ENCODE results near the gene NUDT15.
"Not testable (repeated sequence)": the region's sequence is repeated elsewhere in the genome, so short reads cannot be mapped to it uniquely, and the experiment has no call there.

NUDT15 gene

DNA sequence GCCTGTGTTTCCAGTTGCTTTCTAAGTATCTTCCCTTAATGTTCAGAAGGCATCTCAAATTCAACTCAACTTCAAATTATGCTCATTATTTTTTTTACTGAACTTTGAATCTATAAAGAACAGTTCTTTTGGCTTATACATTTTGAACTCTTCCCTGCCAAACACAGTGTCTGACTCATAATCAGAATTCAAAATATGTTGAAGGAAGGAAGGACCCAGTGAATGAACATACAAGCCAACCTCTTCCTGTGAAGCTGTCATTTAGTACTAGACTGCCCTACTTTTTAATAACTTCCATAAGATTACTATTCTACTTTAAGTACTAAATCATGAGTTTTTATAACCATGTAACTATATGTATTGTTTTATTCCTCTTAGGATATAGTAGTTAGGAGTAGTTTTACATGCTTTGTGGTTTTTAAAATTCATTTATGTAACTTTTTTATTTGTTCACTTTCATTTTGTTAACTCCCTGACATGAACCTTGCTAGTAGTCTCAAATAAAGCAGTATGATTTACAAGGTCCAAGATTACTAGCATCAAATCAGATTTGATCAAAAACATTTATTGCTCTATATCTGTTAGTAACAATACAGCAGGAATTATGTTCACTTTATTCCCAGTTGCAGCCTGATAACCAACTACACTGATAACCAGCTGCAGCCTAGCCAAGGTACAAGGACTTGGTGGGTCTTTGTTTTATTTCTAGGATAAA, 6.4 kb downstream of the NUDT15 start:
- DNase-seq (ENCODE audit: low read depth in 3 of 3), result no peak

DNA sequence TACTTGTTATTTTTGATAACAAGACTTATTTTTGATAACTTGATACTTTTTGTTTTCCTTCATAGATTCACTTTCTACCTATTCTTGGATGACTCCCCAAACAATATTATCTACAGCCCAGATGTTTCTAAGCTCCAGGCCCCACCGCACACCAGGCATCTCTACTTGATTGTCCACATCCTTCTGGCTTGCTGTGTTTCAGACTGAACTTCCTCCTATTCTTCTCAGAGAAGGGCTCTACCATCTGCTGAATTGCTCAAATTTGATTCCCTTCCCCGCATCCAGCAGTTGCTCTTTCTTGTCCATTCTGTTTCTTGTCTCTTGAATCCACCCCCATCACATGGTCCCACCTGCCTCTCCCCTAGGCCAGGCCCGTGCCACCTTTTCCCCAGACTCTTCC, 13.0 kb downstream of the NUDT15 start:
- no peak for DNase-seq (ENCODE audit: low read depth in 3 of 3)

DNA sequence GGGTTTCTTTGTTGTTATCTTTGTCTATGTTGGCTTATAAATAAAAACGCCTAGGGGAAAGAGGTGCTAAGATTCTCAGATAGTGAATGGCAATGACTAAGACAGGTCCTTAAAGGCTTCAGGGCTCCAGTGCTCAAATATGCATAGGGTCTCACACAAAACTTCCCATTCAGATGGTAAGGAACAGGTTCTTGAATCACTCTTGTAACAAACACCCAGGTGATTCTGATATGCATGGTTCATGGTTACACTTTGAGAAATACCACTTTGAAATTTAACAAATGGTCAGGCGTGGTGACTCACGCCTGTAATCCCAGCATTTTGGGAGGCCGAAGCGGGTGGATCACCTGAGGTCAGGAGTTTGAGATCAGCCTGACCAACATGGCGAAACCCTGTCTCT, 17.1 kb downstream of the NUDT15 start:
- DNase-seq (ENCODE audit: low read depth in 3 of 3), result no peak

DNA sequence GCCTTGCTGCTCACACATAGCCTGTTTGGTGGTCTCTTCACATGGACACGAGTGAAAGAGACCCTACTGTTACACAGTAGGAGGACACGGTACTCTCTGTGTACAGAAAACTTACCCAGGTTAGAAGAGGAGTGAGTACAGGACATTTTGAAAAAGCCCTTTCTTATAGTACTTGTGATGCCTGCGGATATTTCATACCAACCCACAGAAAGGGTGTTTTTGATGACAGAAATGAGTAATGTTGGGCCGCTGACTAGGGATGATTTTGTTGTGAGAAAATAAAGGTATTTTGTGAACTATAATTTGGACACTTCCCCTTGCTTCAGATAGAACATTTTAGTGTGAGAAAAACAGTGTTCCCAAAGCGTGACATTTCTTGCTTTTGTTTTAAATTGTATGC, 18.2 kb downstream of the NUDT15 start:
- no peak for DNase-seq (ENCODE audit: low read depth in 3 of 3)

DNA sequence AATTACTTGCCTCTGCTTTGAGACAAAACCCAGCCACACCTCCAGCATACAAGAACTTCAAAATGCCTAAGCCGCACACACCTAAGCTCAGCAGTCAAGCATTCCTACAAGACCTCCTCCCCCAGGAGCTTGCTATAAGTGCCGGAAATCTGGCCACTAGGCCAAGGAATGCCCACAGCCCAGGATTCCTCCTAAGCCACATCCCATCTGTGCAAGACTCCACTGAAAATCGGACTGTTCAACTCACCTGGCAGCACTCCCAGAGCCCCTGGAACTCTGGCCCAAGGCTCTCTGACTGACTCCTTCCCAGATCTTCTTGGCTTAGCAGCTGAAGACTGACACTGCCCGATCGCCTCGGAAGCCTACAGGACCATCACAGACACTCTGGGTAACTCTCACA, 21.0 kb downstream of the NUDT15 start:
- not testable (repeated sequence) for DNase-seq (ENCODE audit: low read depth in 3 of 3)

DNA sequence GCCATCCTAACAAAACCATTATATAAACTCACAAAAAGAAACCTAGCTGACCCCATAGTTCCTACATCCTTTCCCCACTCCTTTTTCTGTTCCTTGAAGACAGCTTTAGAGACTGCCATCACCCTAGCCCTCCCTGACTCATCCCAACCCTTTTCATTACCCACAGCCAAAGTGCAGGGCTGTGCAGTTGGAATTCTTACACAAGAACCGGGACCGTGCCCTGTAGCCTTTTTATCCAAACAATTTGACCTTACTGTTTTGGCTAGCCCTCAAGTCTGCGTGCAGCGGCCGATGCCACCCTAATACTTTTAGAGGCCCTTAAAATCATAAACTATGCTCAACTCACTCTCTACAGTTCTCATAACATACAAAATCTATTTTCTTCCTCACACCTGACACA, 22.4 kb downstream of the NUDT15 start:
- not testable (repeated sequence) for DNase-seq (ENCODE audit: low read depth in 3 of 3)

DNA sequence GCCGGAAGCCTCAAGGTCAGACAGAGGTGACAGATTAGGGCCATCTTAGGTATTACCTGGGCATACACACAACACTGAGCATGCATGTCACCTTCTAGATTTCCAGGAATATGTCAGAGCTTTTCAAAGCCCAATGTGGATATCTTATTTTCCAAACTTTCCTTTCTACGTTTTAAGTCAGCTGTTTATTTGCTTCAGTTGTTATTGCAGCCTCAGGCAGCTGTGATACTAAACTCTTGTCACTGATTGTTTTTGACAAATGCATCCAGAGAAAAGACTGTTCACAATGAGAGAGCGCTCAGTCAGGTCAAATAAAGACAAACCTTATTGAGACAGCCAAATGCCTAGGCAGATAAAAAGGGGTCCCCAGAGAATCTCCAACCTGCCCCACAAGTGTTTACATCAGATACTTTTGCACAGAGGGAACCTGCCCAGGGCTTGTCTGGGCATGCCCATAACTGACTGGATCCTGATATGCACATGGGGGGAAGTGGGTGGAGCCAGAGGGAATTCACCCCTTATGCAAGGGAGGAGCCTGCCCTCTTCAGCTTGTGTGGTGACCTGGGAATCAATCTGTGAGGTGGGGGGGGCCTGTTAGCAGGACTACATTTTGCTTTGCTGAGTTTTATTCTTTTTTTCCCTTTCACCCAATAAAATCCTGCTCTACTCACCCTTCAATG, 28.9 kb downstream of the NUDT15 start:
- DNase-seq (ENCODE audit: low read depth in 3 of 3), result no peak

DNA sequence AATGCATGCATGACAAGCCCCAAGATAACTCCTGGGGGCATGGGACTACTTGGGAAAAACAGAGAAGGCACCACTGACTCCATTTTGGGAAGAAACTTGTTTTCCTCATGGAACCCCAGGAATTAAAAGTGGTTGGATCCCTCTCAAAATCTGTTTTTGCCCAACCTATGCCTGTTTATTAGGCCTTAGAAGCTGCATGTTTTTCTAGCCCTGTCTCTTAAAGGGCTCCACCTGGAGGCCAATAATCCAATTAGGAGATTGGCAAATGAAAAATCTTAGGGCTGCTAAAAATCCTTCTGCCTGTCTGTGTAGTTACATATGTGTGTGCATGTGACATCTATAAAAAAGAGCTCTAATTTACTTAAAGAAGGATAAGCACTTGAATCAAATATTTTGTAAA, 30.5 kb downstream of the NUDT15 start:
- no peak for DNase-seq (ENCODE audit: low read depth in 3 of 3)

DNA sequence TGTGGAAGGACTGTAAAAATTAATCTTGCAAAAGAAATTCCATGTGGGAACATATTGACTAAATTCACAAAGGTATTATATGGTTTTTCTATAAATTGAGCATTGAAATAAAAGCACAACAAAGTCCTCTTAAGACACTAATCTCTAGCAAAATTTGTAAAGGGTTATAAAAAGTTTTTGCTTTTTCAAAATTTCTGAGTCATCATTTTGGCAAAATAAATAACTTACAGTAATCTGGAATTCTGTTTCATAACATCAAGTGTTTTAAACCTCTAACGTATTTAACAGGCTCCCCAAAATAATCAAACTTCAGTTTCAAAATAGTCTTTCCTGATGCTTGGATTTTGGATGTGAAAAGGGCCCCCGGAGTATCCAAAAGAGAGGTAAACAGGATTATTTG, 31.4 kb downstream of the NUDT15 start:
- no peak for DNase-seq (ENCODE audit: low read depth in 3 of 3)

DNA sequence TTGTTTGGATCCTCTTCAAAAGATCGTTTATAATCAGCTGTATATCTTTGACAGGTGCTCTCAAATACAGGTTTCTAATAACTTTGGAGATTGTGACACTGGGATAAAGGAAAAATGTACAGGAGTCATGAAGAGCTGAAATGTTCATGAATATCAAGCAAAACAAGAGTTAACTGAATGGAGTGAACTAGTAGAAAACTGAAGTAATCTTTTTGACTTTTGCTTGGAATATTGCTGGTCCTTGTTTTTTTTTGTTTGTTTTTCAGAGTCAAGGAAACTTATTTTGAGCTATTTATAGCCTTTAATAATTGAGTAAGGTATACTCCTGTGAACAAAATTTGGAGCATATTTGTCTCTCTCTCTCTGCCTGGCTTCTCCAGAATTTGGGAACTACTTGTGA, 32.0 kb downstream of the NUDT15 start:
- no peak for DNase-seq (ENCODE audit: low read depth in 3 of 3)

DNA sequence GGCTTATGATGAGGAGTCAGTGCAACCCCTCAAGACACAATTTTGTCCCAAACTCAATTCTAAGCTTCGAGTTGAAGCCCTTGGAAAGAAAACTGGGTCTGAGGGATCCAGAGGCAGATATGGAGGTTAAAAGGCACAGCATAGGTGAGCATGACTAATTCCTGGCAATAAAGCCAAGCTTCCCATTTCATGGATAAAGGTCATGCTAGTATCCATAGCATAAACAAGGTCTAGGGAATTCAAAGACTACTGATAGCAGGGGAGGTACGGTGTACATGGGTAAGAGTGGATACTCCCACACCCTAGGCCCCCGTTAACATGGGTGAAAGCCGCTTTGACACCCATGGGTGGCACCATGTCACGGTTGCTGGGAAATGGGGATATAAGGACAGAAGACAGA, 33.4 kb downstream of the NUDT15 start:
- no peak for DNase-seq (ENCODE audit: low read depth in 3 of 3)

DNA sequence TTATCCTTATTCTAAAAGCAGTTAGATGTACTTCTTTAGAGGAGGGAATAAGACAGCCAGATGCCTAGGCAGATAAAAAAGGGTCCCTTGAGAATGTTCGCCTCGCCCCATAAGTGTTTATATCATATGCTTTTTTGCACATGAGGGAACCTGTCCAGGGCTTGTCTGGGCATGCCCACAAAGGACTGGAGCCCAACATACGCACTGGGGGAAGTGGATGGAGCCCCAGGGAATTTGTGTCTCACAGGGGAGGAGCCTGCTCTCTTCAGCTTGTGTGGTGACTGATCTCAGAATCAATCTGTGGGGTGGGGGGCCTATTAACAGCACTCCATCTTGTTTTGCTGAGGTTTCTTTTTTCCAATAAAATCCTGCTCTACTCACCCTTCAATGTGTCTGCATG, 34.8 kb downstream of the NUDT15 start:
- no peak for DNase-seq (ENCODE audit: low read depth in 3 of 3)

DNA sequence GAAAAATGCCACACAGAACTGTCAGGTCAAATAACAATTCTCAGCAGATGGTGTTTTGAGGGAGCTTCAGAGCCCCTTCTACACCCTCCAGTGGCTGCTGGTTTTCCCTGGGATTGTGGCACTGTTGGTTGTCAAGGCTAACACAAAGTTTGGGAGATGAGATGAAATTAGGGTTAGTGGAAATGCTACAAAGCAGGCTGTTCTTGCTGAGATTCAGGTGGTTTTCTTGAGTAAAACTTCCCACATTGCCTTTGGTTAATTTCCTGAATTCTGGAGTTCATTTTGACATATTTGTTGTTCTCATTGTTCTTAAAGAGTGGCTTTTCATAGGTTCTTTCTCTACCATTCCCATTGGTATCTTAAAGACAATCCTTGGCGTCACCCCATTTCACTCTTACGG, 35.3 kb downstream of the NUDT15 start:
- no peak for DNase-seq (ENCODE audit: low read depth in 3 of 3)

DNA sequence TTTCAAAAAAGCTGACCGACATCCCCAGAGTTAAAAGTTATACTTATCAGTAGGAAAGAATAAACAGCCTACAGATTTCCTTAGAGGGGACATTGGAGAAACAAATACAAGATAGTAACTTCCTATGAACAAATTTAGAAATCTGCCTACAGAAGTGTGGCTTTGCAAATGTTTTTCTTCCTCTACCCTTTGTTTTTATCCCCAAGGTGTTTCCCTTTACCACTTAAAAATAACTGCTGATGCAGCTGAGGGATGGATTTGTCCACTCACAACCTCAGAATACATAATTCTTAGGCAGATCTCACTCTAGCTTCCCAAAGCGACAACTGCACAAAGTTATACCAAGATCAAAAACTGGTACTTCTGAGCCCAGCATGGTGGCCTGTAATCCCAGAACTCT, 36.5 kb downstream of the NUDT15 start:
- DNase-seq (ENCODE audit: low read depth in 3 of 3), result no peak

DNA sequence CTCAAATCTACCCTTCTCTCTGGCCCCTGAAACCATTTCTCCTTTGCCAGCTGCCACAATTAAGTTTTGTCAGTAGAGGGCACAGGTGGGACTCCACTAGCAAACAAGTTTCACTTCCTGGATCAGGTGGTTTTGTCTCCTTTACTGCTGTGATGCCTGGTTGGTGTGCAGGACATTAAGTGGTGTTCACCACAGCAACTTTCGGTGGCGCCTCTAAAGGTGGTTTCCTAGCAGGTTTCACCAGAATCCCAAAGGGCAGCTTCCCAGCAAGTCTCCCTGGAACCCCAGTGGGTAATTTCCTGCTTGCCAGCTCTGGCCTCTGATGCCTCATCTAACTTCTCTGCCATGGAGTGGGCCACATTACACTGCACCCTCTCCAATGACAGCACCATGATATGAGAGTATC, 40.7 kb downstream of the NUDT15 start:
- no peak for DNase-seq (ENCODE audit: low read depth in 3 of 3)

DNA sequence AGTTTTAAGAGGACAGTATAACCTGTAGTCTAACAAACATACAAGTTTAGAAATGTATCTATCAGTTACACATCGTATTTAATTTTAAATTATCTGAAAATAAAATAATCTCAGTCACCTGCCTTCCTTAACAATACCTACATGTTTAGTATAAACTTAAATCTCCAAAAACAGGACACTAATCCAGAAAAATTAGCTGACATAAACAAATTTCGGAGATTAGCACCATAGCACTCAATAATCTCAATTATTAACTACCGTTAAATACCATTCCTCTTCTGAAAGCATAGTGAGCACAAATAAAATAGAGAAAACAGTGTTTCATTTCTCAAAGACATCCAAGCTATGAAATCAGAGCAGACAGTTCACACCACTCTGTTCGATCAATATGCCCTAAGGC, 44.2 kb downstream of the NUDT15 start:
- DNase-seq (ENCODE audit: low read depth in 3 of 3), result no peak

DNA sequence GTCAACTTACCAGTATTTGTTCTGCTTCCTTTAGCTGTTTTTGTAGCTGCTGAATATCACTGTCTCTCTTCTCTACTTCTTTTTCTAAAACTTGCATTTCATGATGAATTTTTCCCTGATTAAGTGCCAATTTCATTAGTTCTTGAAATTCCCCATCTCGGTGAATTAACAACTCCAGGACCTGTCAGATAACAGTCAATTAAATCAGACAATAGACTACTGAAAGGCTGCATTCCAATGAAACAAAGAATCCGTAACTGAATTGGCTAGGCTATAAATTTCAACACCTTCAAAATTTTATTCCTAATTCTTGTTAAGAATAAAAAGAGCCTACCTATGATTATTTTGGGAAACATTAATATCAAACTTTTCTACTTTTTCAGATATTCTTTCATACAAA, 48.7 kb downstream of the NUDT15 start:
- no peak for DNase-seq (ENCODE audit: low read depth in 3 of 3)

DNA sequence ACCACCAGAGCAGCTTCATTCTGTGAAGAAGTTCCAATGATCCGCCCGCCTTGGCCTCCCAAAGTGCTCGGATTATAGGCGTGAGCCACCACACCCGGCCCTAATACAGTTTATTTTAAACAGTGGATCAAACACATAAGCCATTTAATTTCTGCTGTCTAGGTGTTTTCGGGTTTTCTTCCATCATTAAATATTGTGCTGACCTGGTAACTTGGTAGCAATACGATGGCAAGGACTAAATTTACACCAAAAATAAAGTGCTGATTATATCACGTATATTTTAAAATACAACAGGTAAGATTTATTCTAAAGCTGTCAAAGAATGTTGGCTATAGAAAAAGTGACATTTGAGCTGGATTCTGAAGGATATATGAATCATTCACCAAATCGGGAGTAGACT, 56.1 kb downstream of the NUDT15 start:
- DNase-seq (ENCODE audit: low read depth in 3 of 3), result no peak

DNA sequence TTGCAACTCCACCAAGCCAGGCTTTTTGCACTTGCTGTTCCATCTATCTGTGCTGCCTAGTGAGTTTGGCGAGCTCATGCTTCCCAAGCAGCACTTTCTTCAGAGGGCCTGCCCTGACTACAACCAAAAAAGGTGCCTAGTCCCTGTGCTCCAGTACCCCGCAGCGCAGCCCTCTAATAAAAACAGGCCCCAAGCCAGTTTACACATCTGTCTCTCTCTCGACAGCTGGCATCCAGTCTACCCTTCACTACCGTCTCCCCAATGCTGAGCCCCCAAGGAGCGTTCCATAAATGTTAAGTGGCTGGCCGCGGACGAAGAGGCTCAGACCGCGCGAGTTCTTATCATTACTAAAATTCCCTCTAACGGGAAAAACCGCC, 56.9 kb downstream of the NUDT15 start:
- no peak for DNase-seq (ENCODE audit: low read depth in 3 of 3)

DNA sequence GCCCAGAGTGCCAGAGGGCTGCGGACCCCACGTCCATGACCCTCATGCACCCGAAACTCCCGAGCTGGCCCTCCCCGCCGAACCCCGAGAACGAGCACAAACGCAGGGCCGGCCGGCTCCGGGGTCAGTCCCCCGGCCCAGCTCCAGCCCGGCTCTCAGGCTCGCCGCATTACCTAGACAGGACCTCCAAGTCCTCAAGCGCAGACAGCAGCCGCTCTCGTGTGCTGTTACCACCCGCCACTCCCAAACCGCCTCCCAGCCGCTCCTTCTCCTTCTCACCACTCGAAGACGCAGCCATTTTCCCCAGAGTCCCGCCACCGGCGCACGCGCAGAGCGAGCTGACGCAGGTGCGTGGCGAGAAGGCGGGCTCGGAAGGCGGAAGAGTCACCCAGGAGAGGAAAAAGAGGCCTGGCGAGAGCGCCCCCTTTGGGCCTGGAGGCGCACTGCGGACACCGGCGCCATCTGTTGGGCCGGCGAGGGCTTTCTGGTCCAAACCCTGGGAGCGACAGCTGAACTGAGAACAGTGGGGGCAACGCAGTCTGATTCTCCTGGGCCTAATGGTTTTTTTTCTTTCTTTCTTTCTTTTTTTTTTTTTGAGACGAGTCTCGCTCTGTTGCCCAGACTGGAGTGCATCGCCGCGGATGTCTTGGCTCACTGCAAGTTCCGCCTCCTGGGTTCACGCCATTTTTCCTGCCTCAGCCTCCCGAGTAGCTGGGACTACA, 57.4 kb downstream of the NUDT15 start, which contains the start of gene MED4:
TSS of gene MED4 (minus strand) at position 324 of the 722 bp plus-strand sequence. CDS start at position 298, 26 bp downstream.
- DNase-seq (ENCODE audit: low read depth in 3 of 3), result peak; percentile 94 to 97 (median 95)

DNA sequence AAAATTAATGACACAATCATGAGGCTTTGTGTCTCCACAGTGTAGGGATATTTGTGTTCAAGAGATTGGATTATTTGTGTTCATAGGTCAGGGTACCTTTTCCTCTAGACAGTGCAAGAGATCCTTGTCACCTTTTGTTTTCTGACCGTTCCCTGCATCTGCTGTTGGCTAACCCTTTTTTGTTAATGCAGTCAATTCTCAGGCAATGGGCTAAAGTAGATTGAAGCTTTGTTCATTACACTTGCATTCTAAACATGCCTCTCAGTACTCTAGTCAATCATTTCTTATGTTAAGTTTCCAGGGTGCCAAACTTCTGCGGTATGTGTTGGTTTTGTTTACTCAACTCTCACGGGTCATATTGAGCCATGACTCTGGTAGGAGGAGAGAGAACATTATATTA, 59.1 kb downstream of the NUDT15 start:
- no peak for DNase-seq (ENCODE audit: low read depth in 3 of 3)

All from stimulated activated CD4-positive, alpha-beta T cell treated with anti-CD3 and anti-CD28 coated beads, TNF-alpha, amount 100 ng/mL, for 4 hours (primary cell).